GM12878 (cell line): ENCODE data around the gene ACTG1. TPM values are rescaled to one million over a fixed set of nuclear protein-coding genes. Genes with fewer than 3 reads are reported as not detected.

Source experiments
- ATAC-seq: fragments of 200-7000 bp; cut with Tn5 transposase; 3 replicates; pipeline ENCODE4 v1.9.1; 2020; ENCODE audit warnings: mild to moderate bottlenecking, moderate library complexity
- BruUV-seq: library from RNA; stranded (reverse); fragments of 400-500 nt; replicated peaks from 2 replicates; lab custom pipeline; 2021; lab: Mats Ljungman, UMichigan
- CTCF ChIA-PET: fragments of 300-600 bp; sonication (Branson Sonifier 250); formaldehyde crosslinking; extraction: SDS; loops from one replicate; lab custom pipeline; 2021; ENCODE audit warnings: inconsistent platforms; lab: Yijun Ruan, JAX
- POLR2A ChIA-PET: fragments of 350-600 bp; formaldehyde crosslinking; extraction: SDS; loops from one replicate; lab custom pipeline; 2021; ENCODE audit warnings: inconsistent platforms; lab: Charles Lee
- RAD21 ChIA-PET: fragments of 300-600 bp; sonication (Branson Sonifier 250); formaldehyde crosslinking; loops from one replicate; lab custom pipeline; 2023; ENCODE audit warnings: antibody characterized with exemption; ENCODE audit not compliant: unreplicated experiment; lab: Charles Lee
- SMC1A ChIA-PET: fragments of 300-600 bp; sonication (Branson Sonifier 250); formaldehyde crosslinking; loops from one replicate; lab custom pipeline; 2023; ENCODE audit not compliant: unreplicated experiment, uncharacterized antibody; lab: Charles Lee
- DNase-seq: peaks from one replicate; pipeline ENCODE4 v3.0.0-alpha.2; 2011; ENCODE audit warnings: low read depth, low spot score
- FAIRE-seq: peaks from 3 replicates; lab custom pipeline; 2011; peaks lifted over from hg19 to GRCh38; lab: Jason Lieb, UNC
- H2AFZ ChIP-seq: 2 replicates; pipeline ENCODE4 v1.6.0; 2011; ENCODE audit warnings: low read depth, low read length, control low read depth; ENCODE audit not compliant: control insufficient read depth
- H3K27ac ChIP-seq: 2 replicates; pipeline ENCODE4 v1.5.1; 2011; ENCODE audit warnings: control low read depth; ENCODE audit not compliant: control insufficient read depth, insufficient read depth
- H3K27me3 ChIP-seq, 2 experiments: replicated peaks in 1 of 2; 2 replicates each; pipeline versions ENCODE4 v1.6.0 to v1.6.1; 2011; ENCODE audit warnings: low read length in 1 of 2; ENCODE audit not compliant: control insufficient read depth in 2 of 2, insufficient read depth in 2 of 2
- H3K36me3 ChIP-seq, 2 experiments: 2 replicates each; pipeline ENCODE4 v1.5.1; 2011; ENCODE audit warnings: low read length in 1 of 2; ENCODE audit not compliant: control insufficient read depth in 2 of 2, insufficient read depth in 2 of 2
- H3K4me1 ChIP-seq: 2 replicates; pipeline ENCODE4 v1.6.1; 2011; ENCODE audit warnings: mild to moderate bottlenecking, low read length, moderate library complexity, mixed read lengths; ENCODE audit not compliant: control insufficient read depth, insufficient read depth
- H3K4me2 ChIP-seq: 2 replicates; pipeline ENCODE4 v1.6.0; 2011; ENCODE audit warnings: control low read depth; ENCODE audit not compliant: control insufficient read depth, insufficient read depth
- H3K4me3 ChIP-seq: fragments of 200-600 bp; sonication (generic); 2 replicates; pipeline ENCODE4 v1.5.1; 2016
- H3K79me2 ChIP-seq: 2 replicates; pipeline ENCODE4 v1.6.0; 2011; ENCODE audit warnings: low read length; ENCODE audit not compliant: control insufficient read depth, insufficient read depth
- H3K9ac ChIP-seq: 2 replicates; pipeline ENCODE4 v1.8.0; 2011; ENCODE audit warnings: low read length, control low read depth, mixed read lengths; ENCODE audit not compliant: control insufficient read depth, insufficient read depth
- H3K9me3 ChIP-seq: replicated peaks from 3 replicates; pipeline ENCODE4 v1.5.1; 2011; ENCODE audit warnings: mild to moderate bottlenecking, low read length; ENCODE audit not compliant: control insufficient read depth, insufficient read depth
- H4K20me1 ChIP-seq: 2 replicates; pipeline ENCODE4 v1.6.0; 2011; ENCODE audit not compliant: control insufficient read depth, insufficient read depth
- ATF7 ChIP-seq: fragments of 450-650 bp; IDR thresholded peaks from 2 replicates; pipeline ENCODE4 v1.6.1; 2016; ENCODE audit warnings: low read depth, mild to moderate bottlenecking
- CHD2 ChIP-seq: IDR thresholded peaks from 2 replicates; pipeline ENCODE4 v1.6.1; 2011; ENCODE audit warnings: low read depth, low read length, improper control_type of control experiment, borderline replicate concordance
- CREM ChIP-seq: IDR thresholded peaks from 2 replicates; pipeline ENCODE4 v1.6.1; 2014; ENCODE audit warnings: antibody characterized with exemption, low read depth
- IKZF2 ChIP-seq, 2 experiments: fragments of 450-650 bp; IDR thresholded peaks; 2 replicates each; pipeline ENCODE4 v1.6.1; 2017; ENCODE audit warnings: mild to moderate bottlenecking in 2 of 2, moderate library complexity in 2 of 2
- JUNB ChIP-seq: IDR thresholded peaks from 2 replicates; pipeline ENCODE4 v1.6.1; 2016; ENCODE audit warnings: antibody characterized with exemption, mild to moderate bottlenecking
- SMAD5 ChIP-seq: IDR thresholded peaks from 2 replicates; pipeline ENCODE4 v1.6.1; 2016; ENCODE audit warnings: antibody characterized with exemption, low read depth
- SREBF1 ChIP-seq: IDR thresholded peaks from 2 replicates; pipeline ENCODE4 v1.6.1; 2012; ENCODE audit warnings: mild to moderate bottlenecking, low read length
- TAF1 ChIP-seq: IDR thresholded peaks from 2 replicates; pipeline ENCODE4 v1.6.1; 2011; ENCODE audit warnings: mild to moderate bottlenecking, low read depth, low read length, borderline replicate concordance
- TARDBP ChIP-seq: IDR thresholded peaks from 2 replicates; pipeline ENCODE4 v1.6.1; 2016; ENCODE audit warnings: borderline replicate concordance
- USF1 ChIP-seq: IDR thresholded peaks from 2 replicates; pipeline ENCODE4 v1.6.1; 2011; ENCODE audit warnings: borderline replicate concordance, low read depth, mild to moderate bottlenecking, moderate library complexity, mixed read lengths, low read length; ENCODE audit not compliant: insufficient read depth; ENCODE audit errors: extremely low read length
- ZBTB33 ChIP-seq: fragments of 450-650 bp; IDR thresholded peaks from 2 replicates; pipeline ENCODE4 v1.6.1; 2017; ENCODE audit warnings: mild to moderate bottlenecking
- ZBTB40 ChIP-seq: fragments of 450-650 bp; IDR thresholded peaks from 2 replicates; pipeline ENCODE4 v1.6.1; 2016; ENCODE audit warnings: mild to moderate bottlenecking, moderate library complexity, borderline replicate concordance
- ZNF384 ChIP-seq: IDR thresholded peaks from 2 replicates; pipeline ENCODE4 v1.6.1; 2012; ENCODE audit warnings: low read depth, mild to moderate bottlenecking, low read length, improper control_type of control experiment, borderline replicate concordance
- WGBS: methylation state at CpG from one replicate; pipeline ENCODE4 v1.1.6; 2016; ENCODE audit warnings: low lambda C conversion rate; ENCODE audit not compliant: insufficient replicate concordance, insufficient coverage; ENCODE audit errors: missing lambda C conversion rate; 5-methylcytosine and 5-hydroxymethylcytosine counted together
- in situ Hi-C: fragments of 300-500 bp; cut with MboI; formaldehyde crosslinking; loops from 9 replicates; pipeline ENCODE4 v1.14.3; 2018; ENCODE audit warnings: mixed read lengths
- intact Hi-C: fragments of 100-400 bp; cut with micrococcal nuclease; formaldehyde crosslinking; loops from one replicate; pipeline ENCODE4 v1.14.2; 2022; ENCODE audit not compliant: unreplicated experiment
- polyA plus RNA-seq, 11 experiments: library from polyadenylated mRNA; depleted of rRNA in 4 of 11; unstranded in 6 of 11; stranded (reverse) in 5 of 11; fragments of >200 nt; fragmentation: Nextera tagmentation in 4 of 11; fragmentation: Illumina TruSeq in 1 of 11; extraction: Ambion mirVana in 4 of 11; extraction: Trizol in 1 of 11; gene quantifications; 1 replicate in 1 of 11; 2 replicates in 10 of 11; pipeline versions ENCODE4 v1.2.1 to v1.2.3, GENCODE V29; 2011 to 2016; ENCODE audit warnings: inconsistent platforms in 2 of 11, missing spikeins in 2 of 11, low read depth in 1 of 11
- total RNA-seq, 4 experiments: library from RNA; depleted of rRNA in 3 of 4; stranded (reverse); fragments of >200 nt in 3 of 4; fragmentation: Illumina TruSeq in 1 of 4; extraction: Trizol in 1 of 4; gene quantifications; 2 replicates each; pipeline versions ENCODE4 v1.2.1 to v1.2.3, GENCODE V29; 2013 to 2021
- TF ChIP-seq, protein P1 (sequence below): fragments of 450-650 bp; IDR thresholded peaks from 2 replicates; pipeline ENCODE4 v1.6.1; 2016; ENCODE audit warnings: mild to moderate bottlenecking

The ACTG1 gene
- total and polyA plus RNA-seq, 10 of the 15 experiments (the other 5 are each of a cell fraction or from before 2014, with no cell fraction given): 810 to 6,105 (median 3,650) TPM

GRCh38 chr17:81550830-81551457, 38.3 kb upstream of the ACTG1 start (continued):
- TF ChIP-seq, protein P1, sequence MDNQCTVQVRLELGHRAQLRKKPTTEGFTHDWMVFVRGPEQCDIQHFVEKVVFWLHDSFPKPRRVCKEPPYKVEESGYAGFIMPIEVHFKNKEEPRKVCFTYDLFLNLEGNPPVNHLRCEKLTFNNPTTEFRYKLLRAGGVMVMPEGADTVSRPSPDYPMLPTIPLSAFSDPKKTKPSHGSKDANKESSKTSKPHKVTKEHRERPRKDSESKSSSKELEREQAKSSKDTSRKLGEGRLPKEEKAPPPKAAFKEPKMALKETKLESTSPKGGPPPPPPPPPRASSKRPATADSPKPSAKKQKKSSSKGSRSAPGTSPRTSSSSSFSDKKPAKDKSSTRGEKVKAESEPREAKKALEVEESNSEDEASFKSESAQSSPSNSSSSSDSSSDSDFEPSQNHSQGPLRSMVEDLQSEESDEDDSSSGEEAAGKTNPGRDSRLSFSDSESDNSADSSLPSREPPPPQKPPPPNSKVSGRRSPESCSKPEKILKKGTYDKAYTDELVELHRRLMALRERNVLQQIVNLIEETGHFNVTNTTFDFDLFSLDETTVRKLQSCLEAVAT: 0 out of 2 replicates have a peak, but pooled peaks have one; percentile 15
- TF ChIP-seq ZBTB33: no peak
- TF ChIP-seq, all 136 proteins: peak for 2

DNA sequence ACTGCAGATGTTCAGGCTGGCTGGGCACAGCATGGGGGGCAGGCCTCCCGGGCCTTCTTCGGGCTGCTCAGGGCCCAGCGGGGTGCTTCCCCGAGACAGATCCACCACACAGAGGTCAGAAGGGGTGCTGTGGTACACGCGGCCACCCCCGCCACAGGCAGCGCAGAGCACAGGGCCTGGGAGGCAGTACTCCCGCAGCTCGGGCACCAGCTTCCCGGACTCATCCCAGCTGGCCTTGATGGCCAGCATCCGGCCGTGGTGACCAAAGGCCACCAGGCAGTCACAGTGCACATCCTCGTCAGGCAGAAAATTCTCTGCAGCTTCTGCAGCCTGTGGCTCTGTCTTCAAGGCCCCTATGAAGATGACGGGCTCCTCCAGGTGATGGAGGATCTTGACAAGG, 37.7 kb upstream of the ACTG1 start:
- ATAC-seq (no peak), FAIRE-seq (no peak), DNase-seq (no peak)
- Histone ChIP-seq H3K79me2 (peaks cover 24% of the 10 kb centered on the region), H3K9me3 (no peaks in the 10 kb centered on the region), H4K20me1 (no peaks in the 10 kb centered on the region), H3K36me3 (peaks cover 11 to 26% of the 10 kb centered on the region in 2 experiments; a peak in 3 of 4 replicates), H3K27ac (no peak overlapping the region), H3K9ac (no peak overlapping the region), H2AFZ (no peak overlapping the region), H3K4me2 (peak overlapping the region; percentile 55), H3K27me3 (no peaks in the 10 kb centered on the region), H3K4me1 (peaks cover 14% of the 10 kb centered on the region), H3K4me3 (no peak overlapping the region)
- CTCF ChIA-PET: interaction anchor here (1.5 kb wide), 1 partner anchor 51 kb away, joined by 4 read pairs; no protein-coding TSS in a partner anchor
- in situ Hi-C loops: no loop called here
- SMC1A ChIA-PET: interaction anchor here (1.1 kb wide), 2 partner anchors 31 to 51 kb away, joined by 3 read pairs; no protein-coding TSS in a partner anchor
- RAD21 ChIA-PET: interaction anchor here (2.9 kb wide), 1 partner anchor 32 kb away, joined by 17 read pairs; no protein-coding TSS in a partner anchor
- 98% methylated on average over 15 of the region's 15 CpGs for WGBS
- BruUV-seq: no TSS peak
- POLR2A ChIA-PET: interaction anchor here (0.8 to 3.0 kb wide), 2 partner anchors 12 to 32 kb away, joined by 3 to 34 read pairs; no protein-coding TSS in a partner anchor
- intact Hi-C loops: no loop called here
- TF ChIP-seq SMAD5 (no peak), ATF7 (no peak), JUNB (no peak), ZNF384 (no peak), SREBF1 (no peak), TARDBP (no peak), IKZF2 (IDR thresholded peaks at IDR 0.05) (no peak), CREM (no peak), ZBTB40 (no peak), TAF1 (no peak), USF1 (no peak), CHD2 (no peak)
